Renal pelvis (tissue), 4 donors: ENCODE results near the gene IFI44. TPM values are rescaled to one million over a fixed set of nuclear protein-coding genes. Genes with fewer than 3 reads are reported as not detected.

ENCODE experiments used
- DNase-seq: peaks from one replicate; pipeline ENCODE4 v3.0.0-alpha.2; 2013
- polyA plus RNA-seq, 3 donors: library from polyadenylated mRNA; unstranded; fragments of 120-200 nt; gene quantifications; one replicate each; pipeline ENCODE4 v1.2.1, GENCODE V29; 2013; ENCODE audit not compliant: insufficient read length in 3 of 3

IFI44 gene
- polyA plus RNA-seq, 3 donors = 12.2 to 14.3 (median 13.4) TPM

GRCh38 chr1:78650114-78650660 lies 556 bp downstream of the IFI44 start:
- no peak for DNase-seq

DNA sequence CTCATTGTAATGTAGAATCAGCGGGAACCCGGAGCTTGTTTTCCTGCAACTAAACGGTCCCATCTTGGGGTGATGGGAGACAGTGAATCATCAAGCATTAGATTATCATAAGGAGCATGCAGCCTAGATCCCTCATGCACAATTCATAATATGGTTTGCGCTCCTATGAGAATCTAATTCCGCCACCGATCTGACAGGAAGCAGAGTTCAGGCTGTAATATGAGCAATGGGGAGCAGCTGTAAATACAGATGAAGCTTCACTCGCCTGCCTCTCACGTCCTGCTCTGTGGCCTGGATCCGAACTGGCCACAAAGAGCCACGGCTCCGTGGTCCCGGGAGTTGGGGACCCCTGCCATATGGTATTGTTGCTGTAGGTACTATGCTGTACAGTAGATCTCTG lies 1.6 kb downstream of the IFI44 start:
- no peak for DNase-seq

GRCh38 chr1:78652019-78652560 lies 2.5 kb downstream of the IFI44 start:
- DNase-seq = no peak

DNA sequence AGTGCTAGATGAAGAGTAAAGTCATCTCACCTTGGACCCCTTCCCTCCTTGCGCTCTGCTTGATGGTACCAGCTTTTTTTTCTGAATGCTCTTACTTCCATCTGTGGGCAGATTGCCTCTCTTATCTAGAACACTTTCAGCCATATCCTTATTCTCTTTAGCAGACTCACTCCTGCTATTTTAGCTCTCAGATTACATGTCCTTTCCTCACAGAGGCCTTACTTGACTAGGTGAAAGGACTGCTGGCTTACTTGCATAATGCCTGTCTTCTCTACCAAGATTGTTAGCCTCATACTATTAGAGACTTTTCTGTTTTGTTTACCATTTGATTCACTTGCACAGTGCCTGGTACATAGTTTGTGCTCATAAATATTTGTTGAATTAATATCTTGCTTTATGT lies 9.3 kb downstream of the IFI44 start:
- no peak for DNase-seq

- DNase-seq = no peak
These were observed 14.3 kb downstream of the IFI44 start for GRCh38 chr1:78663923-78664322.

- DNase-seq = no peak
These were observed 15.1 kb downstream of the IFI44 start for GRCh38 chr1:78664763-78665162.

DNA sequence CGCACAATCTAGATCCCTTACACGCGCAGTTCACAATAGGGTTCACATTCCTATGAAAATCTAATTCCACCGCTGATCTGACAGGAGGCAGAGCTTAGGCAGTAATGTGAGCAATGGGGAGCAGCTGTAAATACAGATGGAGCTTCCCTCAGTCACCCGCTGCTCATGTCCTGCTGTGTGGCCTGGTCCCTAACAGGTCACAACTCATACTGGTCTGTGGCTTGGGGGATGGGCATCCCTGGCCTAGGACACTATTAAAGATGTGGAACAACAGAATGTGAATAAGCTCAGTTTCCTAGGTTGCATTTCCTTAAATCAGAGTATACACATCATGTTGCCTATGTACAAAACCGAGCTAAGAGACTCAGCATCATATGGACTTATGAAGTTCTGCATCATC lies 16.2 kb downstream of the IFI44 start:
- DNase-seq = no peak

GRCh38 chr1:78667939-78668338 lies 18.3 kb downstream of the IFI44 start:
- no peak for DNase-seq

DNA sequence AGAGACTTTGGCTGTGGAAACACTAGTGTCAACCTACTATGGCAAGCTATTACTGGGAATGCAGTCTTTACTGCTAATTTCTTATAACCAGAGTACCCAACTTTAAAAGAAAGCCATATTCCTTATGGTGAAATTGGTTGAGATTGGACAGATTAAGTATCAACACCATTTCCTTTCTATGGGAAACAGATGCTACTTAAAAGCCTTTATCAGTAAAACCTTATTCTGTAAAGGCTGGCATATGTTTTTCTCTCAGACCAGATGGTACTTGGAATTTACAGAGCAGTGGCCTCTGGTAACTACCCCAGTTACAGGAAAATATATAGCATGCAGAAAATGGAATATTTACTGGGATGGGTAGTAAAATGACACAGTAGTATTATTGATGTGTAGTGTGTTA lies 18.8 kb downstream of the IFI44 start:
- no peak for DNase-seq

DNA sequence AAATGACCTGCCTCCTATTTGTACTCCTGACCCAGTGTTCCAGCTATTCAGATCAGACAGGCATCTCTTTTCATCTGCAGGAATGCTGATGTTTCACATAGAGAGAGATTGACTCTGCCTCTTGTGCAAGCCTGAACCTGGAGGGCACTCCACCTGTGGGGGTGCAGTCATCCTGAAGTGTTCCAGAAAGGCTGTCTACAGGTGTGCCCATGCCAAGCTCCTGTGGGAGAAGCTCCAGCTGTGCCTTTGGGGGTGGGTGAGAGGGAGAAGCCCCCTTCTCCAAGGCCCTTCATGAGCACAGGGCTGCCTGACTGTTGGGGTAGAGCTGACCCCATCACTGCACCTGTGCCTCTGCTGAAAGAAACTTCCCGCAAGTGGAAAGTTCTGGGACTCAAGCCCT lies 22.8 kb downstream of the IFI44 start:
- no peak for DNase-seq

- DNase-seq = no peak
These were observed 23.5 kb downstream of the IFI44 start for GRCh38 chr1:78673120-78673519.

GRCh38 chr1:78676347-78676982 lies 26.8 kb downstream of the IFI44 start:
- DNase-seq = peak; percentile 54

DNA sequence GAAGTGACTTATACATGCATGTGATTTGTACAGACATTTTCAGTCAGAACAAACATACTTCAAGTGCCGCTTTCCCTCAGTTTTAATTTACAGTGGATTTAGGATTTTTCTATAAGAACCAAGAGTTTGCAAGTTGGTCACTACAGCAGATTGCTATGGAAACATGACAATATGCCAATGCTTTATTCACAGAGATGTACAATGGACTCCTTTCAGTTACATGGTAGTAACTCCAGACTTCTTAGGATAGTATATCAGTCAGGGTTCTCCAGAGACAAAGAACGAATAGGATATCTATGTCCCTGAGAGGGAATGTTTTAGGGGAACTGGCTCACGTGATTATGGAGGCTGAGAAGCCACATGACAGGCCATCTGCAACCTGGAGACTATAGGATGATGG lies 27.4 kb downstream of the IFI44 start:
- no peak for DNase-seq

DNA sequence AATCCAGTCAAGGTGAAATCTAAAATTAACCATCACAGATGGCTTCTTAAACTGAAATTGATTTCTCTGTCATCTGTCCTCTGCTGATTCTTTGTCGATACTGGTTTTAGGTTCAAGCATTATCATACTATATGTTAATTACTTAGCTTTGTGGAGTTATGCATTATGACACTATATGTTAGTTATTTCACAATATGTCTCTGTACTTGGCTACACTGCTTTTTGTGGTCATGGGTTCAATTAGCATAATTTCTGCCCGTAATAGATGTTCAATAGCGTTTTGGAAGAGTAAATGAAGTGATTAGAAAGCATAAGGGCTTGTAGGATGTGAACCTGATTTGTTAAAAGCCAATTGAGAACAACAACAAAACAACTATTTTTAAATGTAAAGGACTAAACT lies 28.2 kb downstream of the IFI44 start:
- DNase-seq = no peak

DNA sequence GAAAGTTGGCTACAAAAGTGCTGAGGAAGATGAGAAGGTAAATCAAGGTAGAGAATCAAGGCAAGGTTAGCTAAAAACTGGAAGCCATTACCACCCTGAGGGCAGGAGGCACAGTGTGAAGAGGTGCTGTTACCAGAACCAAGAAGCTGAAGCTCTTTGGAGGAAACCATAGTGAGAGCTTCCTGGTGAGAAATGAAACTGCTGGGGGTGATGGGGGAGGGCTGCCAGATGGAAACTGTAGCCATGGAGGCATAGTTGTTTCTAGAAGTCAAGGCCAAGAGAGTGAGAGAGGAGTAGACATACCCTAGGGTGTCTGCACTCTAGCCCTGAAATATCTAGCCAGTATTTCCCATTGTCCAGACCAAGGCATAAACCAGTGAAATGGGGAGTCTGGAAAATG lies 28.7 kb downstream of the IFI44 start:
- DNase-seq = no peak

GRCh38 chr1:78681265-78681664 lies 31.6 kb downstream of the IFI44 start:
- no peak for DNase-seq

DNA sequence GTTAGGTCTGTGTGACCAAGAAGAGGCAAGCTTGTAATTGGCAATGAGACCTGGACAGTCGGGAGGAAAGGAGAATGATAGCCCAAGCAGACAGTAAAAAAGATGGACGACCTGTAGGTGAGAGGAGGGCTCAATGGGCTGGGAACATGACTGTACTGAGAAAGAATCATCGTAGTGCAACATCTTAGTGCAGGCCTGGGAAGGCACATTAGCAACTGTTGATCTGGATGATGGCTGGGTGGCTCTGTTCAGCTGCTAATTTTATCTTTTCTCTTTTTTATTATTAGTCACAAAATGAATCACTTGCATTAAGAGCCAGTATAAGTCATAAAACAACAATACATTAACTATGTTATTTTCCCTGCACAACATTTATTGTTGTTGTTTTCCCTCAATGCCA lies 32.9 kb downstream of the IFI44 start:
- no peak for DNase-seq

DNA sequence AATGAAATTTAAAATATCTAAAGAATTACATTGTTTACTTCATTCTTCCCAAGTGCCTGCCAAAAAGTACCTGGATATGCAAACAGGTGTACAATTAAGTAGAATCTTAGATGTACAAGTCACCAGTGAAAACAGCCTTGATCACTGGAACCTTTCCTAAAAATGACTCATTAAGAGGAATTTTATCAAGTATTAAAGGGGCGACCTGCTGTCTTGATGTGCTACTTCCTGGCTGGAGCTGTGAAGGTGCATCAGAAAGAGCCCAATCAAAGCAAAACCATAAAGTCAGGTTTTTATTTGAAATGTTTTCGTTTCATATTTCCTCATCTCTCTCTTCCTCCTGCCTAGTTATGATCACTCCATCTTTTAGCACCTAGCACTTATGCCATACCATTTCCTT lies 33.4 kb downstream of the IFI44 start:
- DNase-seq = no peak

GRCh38 chr1:78687315-78687714 lies 37.7 kb downstream of the IFI44 start:
- no peak for DNase-seq

DNA sequence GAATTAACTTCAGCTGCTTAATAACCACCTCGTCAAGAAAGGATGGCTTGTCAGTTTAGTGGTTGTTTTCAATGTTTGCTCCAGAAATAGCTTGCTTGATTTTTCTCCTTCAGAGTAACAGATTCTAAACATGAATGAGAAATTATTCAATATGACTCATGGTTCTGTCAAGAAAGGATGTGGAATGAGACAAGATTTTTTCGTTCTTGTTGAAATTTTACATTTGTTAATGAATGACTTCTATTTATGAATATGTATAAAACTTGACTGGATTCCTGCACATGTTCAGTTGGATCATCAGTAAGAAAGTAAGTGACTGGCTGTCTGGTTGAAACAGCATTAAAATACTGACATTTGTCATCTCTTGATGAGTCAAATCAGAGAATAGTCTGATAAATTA lies 38.3 kb downstream of the IFI44 start:
- DNase-seq = no peak

DNA sequence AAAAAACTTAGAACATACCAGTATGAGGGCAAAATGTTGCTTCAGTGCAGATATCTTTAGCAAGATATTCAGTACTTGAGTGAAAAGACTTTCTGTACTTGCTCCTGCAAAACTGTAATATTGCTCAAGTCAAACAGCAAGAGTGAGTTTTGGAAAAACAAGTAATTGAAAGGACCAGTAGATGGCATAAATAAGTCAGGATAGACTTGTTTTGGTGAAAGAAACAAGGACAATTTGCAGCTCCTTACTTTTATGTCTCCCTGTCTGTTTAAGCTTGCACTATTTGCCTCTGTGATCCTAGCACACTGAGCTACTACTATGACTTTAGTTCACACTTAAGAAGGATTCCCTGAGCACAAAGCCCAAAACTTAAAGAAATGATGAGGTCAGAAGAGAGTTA lies 39.1 kb downstream of the IFI44 start:
- peak; percentile 28 for DNase-seq

DNA sequence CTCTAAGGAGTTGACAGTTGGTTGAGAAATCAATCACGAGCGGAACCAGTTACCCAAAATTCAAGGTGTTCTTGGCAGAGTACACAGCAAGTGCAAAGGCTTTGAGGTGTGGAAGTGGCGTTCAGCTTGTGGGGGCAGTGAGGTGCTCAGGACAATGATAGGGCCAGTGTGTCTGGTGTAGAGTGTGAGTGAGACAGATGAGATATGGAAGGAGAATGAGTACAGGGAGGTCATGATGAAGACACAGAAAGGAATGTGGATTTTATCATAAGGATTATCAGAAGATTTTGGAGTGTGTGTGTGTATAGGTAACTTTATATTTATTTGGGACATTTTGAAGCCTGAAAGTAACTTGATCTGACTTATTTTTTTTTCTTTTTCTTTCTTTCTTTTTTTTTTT lies 40.9 kb downstream of the IFI44 start:
- no peak for DNase-seq

- DNase-seq = no peak
These were observed 42.5 kb downstream of the IFI44 start for GRCh38 chr1:78691995-78692747.
